MM.1S (cell line): Measurements from ENCODE around the gene ADARB1.

Experiments
- DNase-seq: peaks from one replicate; pipeline ENCODE4 v3.0.0-alpha.2; 2015
- H2AFZ ChIP-seq: fragments of 300-600 bp; sonication (generic); 2 replicates; pipeline ENCODE4 v1.6.0; 2016; ENCODE audit warnings: antibody characterized with exemption, low read length
- H3F3A ChIP-seq: fragments of 300-600 bp; sonication (generic); 2 replicates; pipeline ENCODE4 v1.6.1; 2016; ENCODE audit warnings: mild to moderate bottlenecking, antibody characterized with exemption, low read length, moderate library complexity, mixed read lengths; ENCODE audit not compliant: insufficient read depth
- H3K27ac ChIP-seq: fragments of 300-600 bp; sonication (generic); 2 replicates; pipeline ENCODE4 v1.5.1; 2016; ENCODE audit warnings: mild to moderate bottlenecking, low read length
- H3K27me3 ChIP-seq: fragments of 300-600 bp; sonication (generic); replicated peaks from 2 replicates; pipeline ENCODE4 v1.6.0; 2016; ENCODE audit warnings: low read length; ENCODE audit not compliant: insufficient read depth
- H3K36me3 ChIP-seq: fragments of 300-600 bp; sonication (generic); replicated peaks from 2 replicates; pipeline ENCODE4 v1.6.1; 2016; ENCODE audit warnings: mild to moderate bottlenecking, low read length, mixed read lengths; ENCODE audit not compliant: insufficient read depth
- H3K4me1 ChIP-seq: fragments of 300-600 bp; sonication (generic); 2 replicates; pipeline ENCODE4 v1.6.1; 2016; ENCODE audit warnings: low read length, mixed read lengths
- H3K4me2 ChIP-seq: fragments of 300-600 bp; sonication (generic); 2 replicates; pipeline ENCODE4 v1.6.0; 2016; ENCODE audit warnings: low read depth, low read length
- H3K4me3 ChIP-seq: fragments of 300-600 bp; sonication (generic); 2 replicates; pipeline ENCODE4 v1.5.1; 2016; ENCODE audit warnings: low read length, mixed read lengths
- H3K79me2 ChIP-seq: fragments of 300-600 bp; sonication (generic); 2 replicates; pipeline ENCODE4 v1.6.1; 2016; ENCODE audit warnings: mixed run types, low read length, mixed read lengths
- H3K9ac ChIP-seq: fragments of 300-600 bp; sonication (generic); 2 replicates; pipeline ENCODE4 v1.6.1; 2016; ENCODE audit warnings: low read length, mixed read lengths
- H3K9me2 ChIP-seq: fragments of 300-600 bp; sonication (generic); replicated peaks from 2 replicates; pipeline ENCODE4 v1.6.1; 2016; ENCODE audit warnings: mild to moderate bottlenecking, low read length, mixed read lengths; ENCODE audit not compliant: insufficient read depth
- H3K9me3 ChIP-seq: fragments of 300-600 bp; sonication (generic); replicated peaks from 2 replicates; pipeline ENCODE4 v1.6.1; 2016; ENCODE audit warnings: mild to moderate bottlenecking, low read length, mixed read lengths; ENCODE audit not compliant: insufficient read depth
- H4K20me1 ChIP-seq: fragments of 300-600 bp; sonication (generic); 2 replicates; pipeline ENCODE4 v1.6.1; 2016; ENCODE audit warnings: mild to moderate bottlenecking, low read length, moderate library complexity, mixed read lengths; ENCODE audit not compliant: insufficient read depth
- EZH2 ChIP-seq: fragments of 300-600 bp; sonication (generic); optimal IDR thresholded peaks from 2 replicates; pipeline ENCODE3; 2017; ENCODE audit warnings: low read depth, mild to moderate bottlenecking, antibody characterized with exemption, low read length, mixed read lengths
- EZH2phosphoT487 ChIP-seq: fragments of 300-600 bp; sonication (generic); IDR thresholded peaks from 2 replicates; pipeline ENCODE4 v1.6.1; 2018; ENCODE audit warnings: antibody characterized with exemption, low read length
- TF ChIP-seq, protein P1 (sequence below): fragments of 300-600 bp; sonication (generic); IDR thresholded peaks from 2 replicates; pipeline ENCODE4 v1.5.1; 2016; ENCODE audit warnings: antibody characterized with exemption, low read length, mixed read lengths

Gene ADARB1

DNA sequence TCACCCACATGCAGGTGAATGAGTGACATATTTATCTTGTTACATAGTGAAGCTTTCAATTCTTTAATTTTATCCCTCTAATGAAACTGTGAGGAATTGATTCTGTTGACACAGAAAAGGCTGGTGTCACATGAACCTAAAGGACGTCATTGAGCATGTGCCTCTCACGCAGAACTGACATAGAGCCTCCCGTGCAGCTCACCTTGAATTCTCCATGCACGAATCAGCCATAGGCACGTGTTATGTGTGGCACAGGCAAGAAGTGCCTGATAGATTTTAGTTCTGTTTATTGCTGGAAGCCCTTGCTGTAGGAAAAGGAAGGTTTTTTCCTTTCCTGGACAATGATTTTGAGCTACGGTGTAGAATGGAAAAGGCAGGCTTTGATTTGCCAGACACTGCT lies 11.3 kb downstream of the ADARB1 start:
- Histone ChIP-seq H3K27me3 (peaks cover 98% of the 10 kb centered on the region), H3K4me2 (no peak overlapping the region), H3K9ac (no peak overlapping the region), H3K4me1 (no peaks in the 10 kb centered on the region), H3K36me3 (no peaks in the 10 kb centered on the region), H3F3A (no peaks in the 10 kb centered on the region), H3K79me2 (no peaks in the 10 kb centered on the region), H4K20me1 (no peaks in the 10 kb centered on the region), H2AFZ (no peak overlapping the region), H3K9me2 (no peaks in the 10 kb centered on the region), H3K27ac (no peak overlapping the region), H3K4me3 (no peak overlapping the region), H3K9me3 (no peaks in the 10 kb centered on the region)
- no peak for DNase-seq
- no peak for TF ChIP-seq EZH2phosphoT487
- TF ChIP-seq EZH2 = no peak
- TF ChIP-seq, protein P1, sequence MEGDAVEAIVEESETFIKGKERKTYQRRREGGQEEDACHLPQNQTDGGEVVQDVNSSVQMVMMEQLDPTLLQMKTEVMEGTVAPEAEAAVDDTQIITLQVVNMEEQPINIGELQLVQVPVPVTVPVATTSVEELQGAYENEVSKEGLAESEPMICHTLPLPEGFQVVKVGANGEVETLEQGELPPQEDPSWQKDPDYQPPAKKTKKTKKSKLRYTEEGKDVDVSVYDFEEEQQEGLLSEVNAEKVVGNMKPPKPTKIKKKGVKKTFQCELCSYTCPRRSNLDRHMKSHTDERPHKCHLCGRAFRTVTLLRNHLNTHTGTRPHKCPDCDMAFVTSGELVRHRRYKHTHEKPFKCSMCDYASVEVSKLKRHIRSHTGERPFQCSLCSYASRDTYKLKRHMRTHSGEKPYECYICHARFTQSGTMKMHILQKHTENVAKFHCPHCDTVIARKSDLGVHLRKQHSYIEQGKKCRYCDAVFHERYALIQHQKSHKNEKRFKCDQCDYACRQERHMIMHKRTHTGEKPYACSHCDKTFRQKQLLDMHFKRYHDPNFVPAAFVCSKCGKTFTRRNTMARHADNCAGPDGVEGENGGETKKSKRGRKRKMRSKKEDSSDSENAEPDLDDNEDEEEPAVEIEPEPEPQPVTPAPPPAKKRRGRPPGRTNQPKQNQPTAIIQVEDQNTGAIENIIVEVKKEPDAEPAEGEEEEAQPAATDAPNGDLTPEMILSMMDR = no peak

DNA sequence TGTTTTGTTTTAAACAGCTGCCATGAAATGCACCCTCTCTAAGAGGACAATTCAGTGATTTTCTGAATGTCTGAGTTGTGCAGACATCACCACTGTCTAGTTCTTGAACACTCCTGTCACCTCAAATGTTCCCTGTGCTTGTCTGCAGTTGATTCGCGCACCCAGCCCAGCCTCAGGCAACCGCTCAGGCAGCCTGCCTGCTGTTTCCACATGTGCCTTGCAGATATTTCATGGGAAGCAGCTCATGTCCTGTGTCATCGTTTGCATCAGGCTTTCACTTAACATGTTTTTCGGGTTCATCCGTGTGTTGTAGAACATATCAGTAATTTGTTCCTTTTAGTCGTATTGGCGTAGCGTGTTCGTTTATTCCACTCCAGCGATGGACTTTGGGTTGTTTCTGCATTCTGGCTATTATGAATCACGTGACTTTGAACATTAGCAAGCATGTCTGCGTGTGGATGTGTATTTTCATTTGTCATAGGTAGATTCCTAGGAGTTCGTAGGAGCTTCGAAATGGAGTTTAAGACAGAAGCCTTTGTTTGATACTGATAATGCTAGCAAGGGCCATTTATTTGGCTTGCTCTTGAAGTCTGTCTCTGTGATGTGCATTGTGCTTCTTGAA lies 12.1 kb downstream of the ADARB1 start:
- Histone ChIP-seq H3K36me3 (no peaks in the 10 kb centered on the region), H3K79me2 (no peaks in the 10 kb centered on the region), H4K20me1 (no peaks in the 10 kb centered on the region), H3K27me3 (peaks cover 98% of the 10 kb centered on the region), H2AFZ (no peak overlapping the region), H3K9ac (no peak overlapping the region), H3K4me1 (no peaks in the 10 kb centered on the region), H3K9me2 (no peaks in the 10 kb centered on the region), H3K27ac (no peak overlapping the region), H3K4me3 (no peak overlapping the region), H3F3A (no peaks in the 10 kb centered on the region), H3K4me2 (no peak overlapping the region), H3K9me3 (no peaks in the 10 kb centered on the region)
- TF ChIP-seq, protein P1 = no peak
- peak; percentile 36 for TF ChIP-seq EZH2
- no peak for DNase-seq

DNA sequence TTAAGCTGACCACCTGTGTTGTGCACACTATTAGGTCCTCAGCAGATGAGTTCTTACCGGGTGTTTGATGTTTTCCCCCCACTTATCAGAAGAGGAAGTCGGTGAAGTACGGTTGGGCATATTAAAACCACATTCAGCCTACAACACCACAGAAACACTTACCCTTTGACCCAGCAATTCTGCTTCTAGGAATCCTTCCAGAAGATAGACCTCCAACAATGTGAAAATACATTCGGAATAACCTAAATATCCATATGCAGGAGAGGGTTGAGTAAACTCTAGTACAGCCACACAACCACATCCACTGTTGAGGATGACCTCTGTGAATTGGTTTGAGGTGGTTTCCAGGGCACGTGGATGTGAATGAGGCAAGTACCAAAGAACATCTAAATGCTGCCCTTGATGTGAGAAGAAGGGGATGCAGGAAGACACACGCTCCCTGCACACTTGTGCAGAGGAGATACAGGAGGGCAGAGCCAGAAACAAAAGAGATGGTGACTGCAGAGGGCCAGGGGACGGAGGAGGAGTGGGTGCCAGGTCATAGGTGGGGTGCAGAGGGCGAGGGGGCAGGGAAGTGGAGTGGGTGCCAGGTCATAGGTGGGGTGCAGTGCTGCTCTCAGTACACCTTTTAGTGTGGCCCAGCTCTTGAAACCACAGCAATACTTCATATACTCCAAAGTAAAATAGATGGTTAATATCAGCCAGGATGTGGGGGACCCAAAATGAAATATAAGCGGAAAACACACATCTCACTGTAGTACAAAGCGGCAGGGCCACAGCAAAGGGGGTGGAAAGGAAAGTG lies 12.8 kb downstream of the ADARB1 start:
- H2AFZ ChIP-seq = no peak overlapping the region
- H3K27ac ChIP-seq = no peak overlapping the region
- H3K4me3 ChIP-seq = no peak overlapping the region
- no peak overlapping the region for H3K9ac ChIP-seq
- no peaks in the 10 kb centered on the region for H3K9me2 ChIP-seq
- H4K20me1 ChIP-seq = no peaks in the 10 kb centered on the region
- no peaks in the 10 kb centered on the region for H3F3A ChIP-seq
- DNase-seq = no peak
- H3K9me3 ChIP-seq = no peaks in the 10 kb centered on the region
- no peaks in the 10 kb centered on the region for H3K79me2 ChIP-seq
- H3K4me2 ChIP-seq = no peak overlapping the region
- H3K36me3 ChIP-seq = no peaks in the 10 kb centered on the region
- H3K27me3 ChIP-seq = peaks cover 99% of the 10 kb centered on the region
- no peaks in the 10 kb centered on the region for H3K4me1 ChIP-seq
- TF ChIP-seq EZH2phosphoT487 (no peak), EZH2 (peak; percentile 10)
- TF ChIP-seq, protein P1 = no peak
